Measurements from ENCODE around the gene JARID2.

DNA sequence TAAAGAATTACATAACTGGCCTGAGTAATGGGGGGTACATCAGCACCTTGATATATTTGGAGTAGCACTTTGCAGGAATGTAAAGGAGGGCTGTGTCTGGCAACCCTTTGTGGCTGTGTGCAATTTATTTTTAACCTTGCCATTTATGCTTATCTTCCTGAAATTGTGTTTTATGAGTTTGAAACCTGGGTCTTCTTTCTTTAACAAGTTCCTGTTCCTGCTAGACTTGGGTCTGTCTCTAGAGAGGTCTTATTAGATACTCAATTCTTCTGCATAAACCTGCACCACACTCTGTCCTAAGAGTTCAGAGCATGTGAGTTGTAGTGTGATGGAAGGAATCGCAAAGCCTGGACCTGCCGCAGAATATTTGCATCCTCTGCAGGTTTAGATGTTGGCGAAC lies 181.0 kb downstream of the JARID2 start:
- TF ChIP-seq, protein P1, sequence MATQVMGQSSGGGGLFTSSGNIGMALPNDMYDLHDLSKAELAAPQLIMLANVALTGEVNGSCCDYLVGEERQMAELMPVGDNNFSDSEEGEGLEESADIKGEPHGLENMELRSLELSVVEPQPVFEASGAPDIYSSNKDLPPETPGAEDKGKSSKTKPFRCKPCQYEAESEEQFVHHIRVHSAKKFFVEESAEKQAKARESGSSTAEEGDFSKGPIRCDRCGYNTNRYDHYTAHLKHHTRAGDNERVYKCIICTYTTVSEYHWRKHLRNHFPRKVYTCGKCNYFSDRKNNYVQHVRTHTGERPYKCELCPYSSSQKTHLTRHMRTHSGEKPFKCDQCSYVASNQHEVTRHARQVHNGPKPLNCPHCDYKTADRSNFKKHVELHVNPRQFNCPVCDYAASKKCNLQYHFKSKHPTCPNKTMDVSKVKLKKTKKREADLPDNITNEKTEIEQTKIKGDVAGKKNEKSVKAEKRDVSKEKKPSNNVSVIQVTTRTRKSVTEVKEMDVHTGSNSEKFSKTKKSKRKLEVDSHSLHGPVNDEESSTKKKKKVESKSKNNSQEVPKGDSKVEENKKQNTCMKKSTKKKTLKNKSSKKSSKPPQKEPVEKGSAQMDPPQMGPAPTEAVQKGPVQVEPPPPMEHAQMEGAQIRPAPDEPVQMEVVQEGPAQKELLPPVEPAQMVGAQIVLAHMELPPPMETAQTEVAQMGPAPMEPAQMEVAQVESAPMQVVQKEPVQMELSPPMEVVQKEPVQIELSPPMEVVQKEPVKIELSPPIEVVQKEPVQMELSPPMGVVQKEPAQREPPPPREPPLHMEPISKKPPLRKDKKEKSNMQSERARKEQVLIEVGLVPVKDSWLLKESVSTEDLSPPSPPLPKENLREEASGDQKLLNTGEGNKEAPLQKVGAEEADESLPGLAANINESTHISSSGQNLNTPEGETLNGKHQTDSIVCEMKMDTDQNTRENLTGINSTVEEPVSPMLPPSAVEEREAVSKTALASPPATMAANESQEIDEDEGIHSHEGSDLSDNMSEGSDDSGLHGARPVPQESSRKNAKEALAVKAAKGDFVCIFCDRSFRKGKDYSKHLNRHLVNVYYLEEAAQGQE (IDR thresholded peaks at IDR 0.05; ENCODE audit: borderline replicate concordance): no peak
- TF ChIP-seq, protein P2, sequence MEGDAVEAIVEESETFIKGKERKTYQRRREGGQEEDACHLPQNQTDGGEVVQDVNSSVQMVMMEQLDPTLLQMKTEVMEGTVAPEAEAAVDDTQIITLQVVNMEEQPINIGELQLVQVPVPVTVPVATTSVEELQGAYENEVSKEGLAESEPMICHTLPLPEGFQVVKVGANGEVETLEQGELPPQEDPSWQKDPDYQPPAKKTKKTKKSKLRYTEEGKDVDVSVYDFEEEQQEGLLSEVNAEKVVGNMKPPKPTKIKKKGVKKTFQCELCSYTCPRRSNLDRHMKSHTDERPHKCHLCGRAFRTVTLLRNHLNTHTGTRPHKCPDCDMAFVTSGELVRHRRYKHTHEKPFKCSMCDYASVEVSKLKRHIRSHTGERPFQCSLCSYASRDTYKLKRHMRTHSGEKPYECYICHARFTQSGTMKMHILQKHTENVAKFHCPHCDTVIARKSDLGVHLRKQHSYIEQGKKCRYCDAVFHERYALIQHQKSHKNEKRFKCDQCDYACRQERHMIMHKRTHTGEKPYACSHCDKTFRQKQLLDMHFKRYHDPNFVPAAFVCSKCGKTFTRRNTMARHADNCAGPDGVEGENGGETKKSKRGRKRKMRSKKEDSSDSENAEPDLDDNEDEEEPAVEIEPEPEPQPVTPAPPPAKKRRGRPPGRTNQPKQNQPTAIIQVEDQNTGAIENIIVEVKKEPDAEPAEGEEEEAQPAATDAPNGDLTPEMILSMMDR (IDR thresholded peaks at IDR 0.05; ENCODE audit: poor library complexity, severe bottlenecking): no peak
- no peak for TF ChIP-seq EZH2 (IDR thresholded peaks at IDR 0.05; ENCODE audit: borderline replicate concordance, insufficient read depth, low read length, poor library complexity, severe bottlenecking)
- TF ChIP-seq EP300 (conservative IDR thresholded peaks at IDR 0.05; ENCODE audit: poor library complexity, severe bottlenecking): no peak
